Liver (tissue), 9 donors: ENCODE measurements around the gene CFAP97D1. TPM values are rescaled to one million over a fixed set of nuclear protein-coding genes. Genes with fewer than 3 reads are reported as not detected.

ENCODE experiments used
- DNase-seq: peaks from one replicate; pipeline ENCODE4 v3.0.0-alpha.2; 2017; ENCODE audit warnings: low spot score
- H3K27ac ChIP-seq, 2 donors: one replicate each; pipeline ENCODE4 v1.7.0; 2013; ENCODE audit warnings: inconsistent platforms in 2 of 2, low read length in 2 of 2, control low read depth in 1 of 2, low read depth in 1 of 2, mild to moderate bottlenecking in 1 of 2
- H3K27me3 ChIP-seq, 4 donors: one replicate each; pipeline versions ENCODE4 v1.6.1 to v1.7.0; 2013; ENCODE audit warnings: low read length in 3 of 4, inconsistent platforms in 1 of 4, mild to moderate bottlenecking in 1 of 4, moderate library complexity in 1 of 4; ENCODE audit not compliant: control insufficient read depth in 4 of 4, insufficient read depth in 4 of 4
- H3K36me3 ChIP-seq, 4 donors: one replicate each; pipeline versions ENCODE4 v1.6.1 to v1.7.0; 2013; ENCODE audit warnings: low read length in 3 of 4, mild to moderate bottlenecking in 3 of 4, low read depth in 1 of 4, moderate library complexity in 1 of 4; ENCODE audit not compliant: control insufficient read depth in 4 of 4, insufficient read depth in 3 of 4
- H3K4me1 ChIP-seq, 4 donors: one replicate each; pipeline versions ENCODE4 v1.6.1 to v1.7.0; 2013; ENCODE audit warnings: low read length in 3 of 4, mild to moderate bottlenecking in 3 of 4, moderate library complexity in 1 of 4; ENCODE audit not compliant: control insufficient read depth in 4 of 4, insufficient read depth in 4 of 4
- H3K4me3 ChIP-seq, 3 donors: one replicate each; pipeline versions ENCODE4 v1.6.1 to v1.7.0; 2013; ENCODE audit warnings: low read length in 3 of 3, control low read depth in 1 of 3, low read depth in 1 of 3, mild to moderate bottlenecking in 1 of 3
- H3K9ac ChIP-seq, 2 donors: one replicate each; pipeline ENCODE4 v1.7.0; 2013; ENCODE audit warnings: low read length in 2 of 2, mild to moderate bottlenecking in 2 of 2, moderate library complexity in 2 of 2, control low read depth in 1 of 2, low read depth in 1 of 2
- H3K9me3 ChIP-seq, 4 donors: one replicate each; pipeline versions ENCODE4 v1.6.1 to v1.7.0; 2013; ENCODE audit warnings: low read length in 3 of 4; ENCODE audit not compliant: control insufficient read depth in 4 of 4
- EGR1 ChIP-seq, 2 donors: IDR thresholded peaks; 2 replicates each; pipeline ENCODE4 v1.6.1; 2016 to 2018; ENCODE audit warnings: antibody characterized with exemption in 2 of 2, low read depth in 2 of 2
- FOXA1 ChIP-seq: IDR thresholded peaks from 2 replicates; pipeline ENCODE4 v1.6.1; 2016; ENCODE audit warnings: antibody characterized with exemption
- FOXA2 ChIP-seq: IDR thresholded peaks from 2 replicates; pipeline ENCODE4 v1.6.1; 2016; ENCODE audit warnings: antibody characterized with exemption
- GABPA ChIP-seq, 2 donors: IDR thresholded peaks in 1 of 2; conservative IDR thresholded peaks in 1 of 2; 2 replicates each; pipeline ENCODE4 v1.6.1; 2016; ENCODE audit warnings: antibody characterized with exemption in 2 of 2, mild to moderate bottlenecking in 1 of 2, moderate library complexity in 1 of 2
- HNF4A ChIP-seq, 2 donors: conservative IDR thresholded peaks; 2 replicates each; pipeline ENCODE4 v1.6.1; 2016; ENCODE audit warnings: antibody characterized with exemption in 2 of 2, mild to moderate bottlenecking in 2 of 2
- HNF4G ChIP-seq: IDR thresholded peaks from 2 replicates; pipeline ENCODE4 v1.6.1; 2016; ENCODE audit warnings: antibody characterized with exemption
- JUND ChIP-seq, 2 donors: IDR thresholded peaks; 2 replicates each; pipeline ENCODE4 v1.6.1; 2016; ENCODE audit warnings: antibody characterized with exemption in 2 of 2
- NR2F2 ChIP-seq: IDR thresholded peaks from 2 replicates; pipeline ENCODE4 v1.6.1; 2016; ENCODE audit warnings: antibody characterized with exemption
- RAD21 ChIP-seq, 2 donors: IDR thresholded peaks; 2 replicates each; pipeline ENCODE4 v1.6.1; 2016; ENCODE audit warnings: antibody characterized with exemption in 2 of 2, mild to moderate bottlenecking in 2 of 2
- RXRA ChIP-seq, 2 donors: IDR thresholded peaks; 2 replicates each; pipeline ENCODE4 v1.6.1; 2017 to 2018; ENCODE audit warnings: antibody characterized with exemption in 2 of 2, mild to moderate bottlenecking in 1 of 2
- SP1 ChIP-seq: IDR thresholded peaks from 2 replicates; pipeline ENCODE4 v1.6.1; 2018; ENCODE audit warnings: antibody characterized with exemption, mild to moderate bottlenecking
- TAF1 ChIP-seq: conservative IDR thresholded peaks from 2 replicates; pipeline ENCODE4 v1.6.1; 2016; ENCODE audit warnings: antibody characterized with exemption, mild to moderate bottlenecking
- YY1 ChIP-seq: IDR thresholded peaks from 2 replicates; pipeline ENCODE4 v1.6.1; 2016; ENCODE audit warnings: antibody characterized with exemption, mild to moderate bottlenecking
- WGBS: extraction: QIAGEN DNeasy Blood & Tissue Kit; methylation state at CpG from one replicate; pipeline ENCODE4 v1.1.7; 2013; 5-methylcytosine and 5-hydroxymethylcytosine counted together
- polyA plus RNA-seq, 2 donors: library from polyadenylated mRNA; stranded (reverse) in 1 of 2; unstranded in 1 of 2; fragments of 200-250 nt in 1 of 2; fragments of >200 nt in 1 of 2; fragmentation: Nextera tagmentation in 1 of 2; extraction: Ambion mirVana in 1 of 2; gene quantifications; one replicate each; pipeline versions ENCODE4 v1.2.1 to v1.2.3, GENCODE V29; 2013 to 2015
- total RNA-seq, 2 donors: library from RNA; depleted of rRNA; stranded (reverse); fragments of >200 nt; gene quantifications; one replicate each; pipeline ENCODE4 v1.2.3, GENCODE V29; 2014
- TF ChIP-seq, protein P1 (sequence below): fragments of 150-350 bp; IDR thresholded peaks from 2 replicates; pipeline ENCODE4 v1.5.1; 2017; ENCODE audit warnings: improper control_type of control experiment, low read depth, low read length; ENCODE audit not compliant: missing input control
- TF ChIP-seq, protein P2 (sequence below): IDR thresholded peaks from 2 replicates; pipeline ENCODE4 v1.6.1; 2016; ENCODE audit warnings: antibody characterized with exemption
- TF ChIP-seq, protein P3 (sequence below): IDR thresholded peaks from 2 replicates; pipeline ENCODE4 v1.6.1; 2016; ENCODE audit warnings: antibody characterized with exemption
- TF ChIP-seq, protein P4 (sequence below): IDR thresholded peaks from 2 replicates; pipeline ENCODE4 v1.6.1; 2016; ENCODE audit warnings: antibody characterized with exemption
- TF ChIP-seq, protein P5 (sequence below): IDR thresholded peaks from 2 replicates; pipeline ENCODE4 v1.6.1; 2016; ENCODE audit warnings: antibody characterized with exemption, mild to moderate bottlenecking
- donor health status: healthy.
- donor health status: healthy.
- donor health status: healthy.
- donor health status: healthy.
- donor health status: healthy.

The CFAP97D1 gene
- total and polyA plus RNA-seq, 4 donors = 0.08 TPM; not detected in 3

DNA sequence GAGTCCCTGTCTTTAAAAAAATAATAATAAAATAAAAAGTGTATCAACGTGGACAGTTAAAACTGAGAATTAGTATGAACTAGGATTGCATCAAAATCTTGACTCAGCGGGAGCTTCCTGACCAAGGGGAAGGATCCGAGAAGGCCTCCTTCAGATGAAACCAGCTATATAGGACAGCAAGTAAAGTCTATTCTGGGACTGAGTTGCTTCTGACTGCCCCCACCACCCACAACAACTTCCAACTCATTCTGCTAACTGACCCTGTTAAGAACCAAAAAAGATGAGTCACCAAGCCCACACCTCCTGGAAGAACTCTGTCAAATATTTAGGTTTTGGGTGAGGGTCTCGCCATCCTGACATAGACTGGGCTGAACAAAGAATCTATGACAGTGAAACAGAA lies 27.8 kb downstream of the CFAP97D1 start:
- Histone ChIP-seq H3K4me1 (no peaks in the 10 kb centered on the region), H3K9ac (no peak overlapping the region), H3K9me3 (no peaks in the 10 kb centered on the region), H3K4me3 (no peak overlapping the region), H3K27ac (no peak overlapping the region), H3K36me3 (no peaks in the 10 kb centered on the region), H3K27me3 (no peaks in the 10 kb centered on the region)
- TF ChIP-seq HNF4A (conservative IDR thresholded peaks at IDR 0.05) = no peak
- TF ChIP-seq SP1 = no peak
- TF ChIP-seq YY1 = no peak
- no peak for TF ChIP-seq RAD21 (IDR thresholded peaks at IDR 0.05)
- TF ChIP-seq, protein P1, sequence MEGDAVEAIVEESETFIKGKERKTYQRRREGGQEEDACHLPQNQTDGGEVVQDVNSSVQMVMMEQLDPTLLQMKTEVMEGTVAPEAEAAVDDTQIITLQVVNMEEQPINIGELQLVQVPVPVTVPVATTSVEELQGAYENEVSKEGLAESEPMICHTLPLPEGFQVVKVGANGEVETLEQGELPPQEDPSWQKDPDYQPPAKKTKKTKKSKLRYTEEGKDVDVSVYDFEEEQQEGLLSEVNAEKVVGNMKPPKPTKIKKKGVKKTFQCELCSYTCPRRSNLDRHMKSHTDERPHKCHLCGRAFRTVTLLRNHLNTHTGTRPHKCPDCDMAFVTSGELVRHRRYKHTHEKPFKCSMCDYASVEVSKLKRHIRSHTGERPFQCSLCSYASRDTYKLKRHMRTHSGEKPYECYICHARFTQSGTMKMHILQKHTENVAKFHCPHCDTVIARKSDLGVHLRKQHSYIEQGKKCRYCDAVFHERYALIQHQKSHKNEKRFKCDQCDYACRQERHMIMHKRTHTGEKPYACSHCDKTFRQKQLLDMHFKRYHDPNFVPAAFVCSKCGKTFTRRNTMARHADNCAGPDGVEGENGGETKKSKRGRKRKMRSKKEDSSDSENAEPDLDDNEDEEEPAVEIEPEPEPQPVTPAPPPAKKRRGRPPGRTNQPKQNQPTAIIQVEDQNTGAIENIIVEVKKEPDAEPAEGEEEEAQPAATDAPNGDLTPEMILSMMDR = no peak
- TF ChIP-seq HNF4G = no peak
- no peak for TF ChIP-seq NR2F2
- TF ChIP-seq, protein P2, sequence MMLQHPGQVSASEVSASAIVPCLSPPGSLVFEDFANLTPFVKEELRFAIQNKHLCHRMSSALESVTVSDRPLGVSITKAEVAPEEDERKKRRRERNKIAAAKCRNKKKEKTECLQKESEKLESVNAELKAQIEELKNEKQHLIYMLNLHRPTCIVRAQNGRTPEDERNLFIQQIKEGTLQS = no peak
- TF ChIP-seq GABPA (IDR thresholded peaks at IDR 0.05 in 1 of 2, conservative IDR thresholded peaks at IDR 0.05 in 1 of 2) = no peak
- TF ChIP-seq TAF1 = no peak
- no peak for TF ChIP-seq EGR1 (IDR thresholded peaks at IDR 0.05; ENCODE audit: low read depth in 2 of 2)
- TF ChIP-seq, protein P3, sequence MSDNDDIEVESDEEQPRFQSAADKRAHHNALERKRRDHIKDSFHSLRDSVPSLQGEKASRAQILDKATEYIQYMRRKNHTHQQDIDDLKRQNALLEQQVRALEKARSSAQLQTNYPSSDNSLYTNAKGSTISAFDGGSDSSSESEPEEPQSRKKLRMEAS = no peak
- TF ChIP-seq, protein P4, sequence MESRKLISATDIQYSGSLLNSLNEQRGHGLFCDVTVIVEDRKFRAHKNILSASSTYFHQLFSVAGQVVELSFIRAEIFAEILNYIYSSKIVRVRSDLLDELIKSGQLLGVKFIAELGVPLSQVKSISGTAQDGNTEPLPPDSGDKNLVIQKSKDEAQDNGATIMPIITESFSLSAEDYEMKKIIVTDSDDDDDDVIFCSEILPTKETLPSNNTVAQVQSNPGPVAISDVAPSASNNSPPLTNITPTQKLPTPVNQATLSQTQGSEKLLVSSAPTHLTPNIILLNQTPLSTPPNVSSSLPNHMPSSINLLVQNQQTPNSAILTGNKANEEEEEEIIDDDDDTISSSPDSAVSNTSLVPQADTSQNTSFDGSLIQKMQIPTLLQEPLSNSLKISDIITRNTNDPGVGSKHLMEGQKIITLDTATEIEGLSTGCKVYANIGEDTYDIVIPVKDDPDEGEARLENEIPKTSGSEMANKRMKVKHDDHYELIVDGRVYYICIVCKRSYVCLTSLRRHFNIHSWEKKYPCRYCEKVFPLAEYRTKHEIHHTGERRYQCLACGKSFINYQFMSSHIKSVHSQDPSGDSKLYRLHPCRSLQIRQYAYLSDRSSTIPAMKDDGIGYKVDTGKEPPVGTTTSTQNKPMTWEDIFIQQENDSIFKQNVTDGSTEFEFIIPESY = no peak
- TF ChIP-seq, protein P5, sequence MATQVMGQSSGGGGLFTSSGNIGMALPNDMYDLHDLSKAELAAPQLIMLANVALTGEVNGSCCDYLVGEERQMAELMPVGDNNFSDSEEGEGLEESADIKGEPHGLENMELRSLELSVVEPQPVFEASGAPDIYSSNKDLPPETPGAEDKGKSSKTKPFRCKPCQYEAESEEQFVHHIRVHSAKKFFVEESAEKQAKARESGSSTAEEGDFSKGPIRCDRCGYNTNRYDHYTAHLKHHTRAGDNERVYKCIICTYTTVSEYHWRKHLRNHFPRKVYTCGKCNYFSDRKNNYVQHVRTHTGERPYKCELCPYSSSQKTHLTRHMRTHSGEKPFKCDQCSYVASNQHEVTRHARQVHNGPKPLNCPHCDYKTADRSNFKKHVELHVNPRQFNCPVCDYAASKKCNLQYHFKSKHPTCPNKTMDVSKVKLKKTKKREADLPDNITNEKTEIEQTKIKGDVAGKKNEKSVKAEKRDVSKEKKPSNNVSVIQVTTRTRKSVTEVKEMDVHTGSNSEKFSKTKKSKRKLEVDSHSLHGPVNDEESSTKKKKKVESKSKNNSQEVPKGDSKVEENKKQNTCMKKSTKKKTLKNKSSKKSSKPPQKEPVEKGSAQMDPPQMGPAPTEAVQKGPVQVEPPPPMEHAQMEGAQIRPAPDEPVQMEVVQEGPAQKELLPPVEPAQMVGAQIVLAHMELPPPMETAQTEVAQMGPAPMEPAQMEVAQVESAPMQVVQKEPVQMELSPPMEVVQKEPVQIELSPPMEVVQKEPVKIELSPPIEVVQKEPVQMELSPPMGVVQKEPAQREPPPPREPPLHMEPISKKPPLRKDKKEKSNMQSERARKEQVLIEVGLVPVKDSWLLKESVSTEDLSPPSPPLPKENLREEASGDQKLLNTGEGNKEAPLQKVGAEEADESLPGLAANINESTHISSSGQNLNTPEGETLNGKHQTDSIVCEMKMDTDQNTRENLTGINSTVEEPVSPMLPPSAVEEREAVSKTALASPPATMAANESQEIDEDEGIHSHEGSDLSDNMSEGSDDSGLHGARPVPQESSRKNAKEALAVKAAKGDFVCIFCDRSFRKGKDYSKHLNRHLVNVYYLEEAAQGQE = no peak
- no peak for TF ChIP-seq FOXA2
- no peak for DNase-seq
- 94% methylated on average over 4 of the region's 4 CpGs for WGBS

DNA sequence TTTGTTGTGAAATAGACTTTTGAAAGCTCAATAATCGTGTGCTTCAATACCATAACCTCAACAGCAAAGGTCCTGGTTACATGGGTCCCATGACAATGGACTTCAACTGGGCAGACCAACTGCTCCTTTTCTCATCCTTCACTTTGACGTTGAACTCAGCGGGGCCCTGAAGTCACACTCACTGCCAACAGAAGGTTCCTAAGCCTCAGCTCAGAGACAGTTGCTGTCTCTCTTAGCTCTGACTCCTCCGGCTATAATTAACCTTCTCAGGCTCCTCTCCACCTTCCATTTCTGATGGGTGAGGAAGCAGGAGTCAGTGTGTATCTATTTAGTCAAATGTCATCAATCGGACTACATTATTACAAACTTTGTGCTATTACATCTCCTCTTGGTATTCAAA lies 28.9 kb downstream of the CFAP97D1 start:
- 95% methylated on average over 5 of the region's 5 CpGs for WGBS
- Histone ChIP-seq H3K36me3 (no peaks in the 10 kb centered on the region), H3K9ac (no peak overlapping the region)
- TF ChIP-seq, protein P3 = no peak
- TF ChIP-seq RXRA (IDR thresholded peaks at IDR 0.05) (no peak), NR2F2 (no peak), EGR1 (IDR thresholded peaks at IDR 0.05; ENCODE audit: low read depth in 2 of 2) (no peak), JUND (IDR thresholded peaks at IDR 0.05) (no peak), RAD21 (IDR thresholded peaks at IDR 0.05) (no peak), FOXA2 (no peak), FOXA1 (no peak)
- TF ChIP-seq, protein P2 = no peak
- TF ChIP-seq, protein P1 = no peak
- TF ChIP-seq, protein P5 = no peak

More for the DNA sequence above, 28.9 kb downstream of the CFAP97D1 start:
- no peak for DNase-seq
- H3K27me3 ChIP-seq = no peaks in the 10 kb centered on the region
- H3K4me3 ChIP-seq = no peak overlapping the region
- H3K4me1 ChIP-seq = no peaks in the 10 kb centered on the region
- H3K9me3 ChIP-seq = no peaks in the 10 kb centered on the region
- H3K27ac ChIP-seq = no peak overlapping the region
